IPS DF 6.9 (cell line): Measurements from ENCODE around the gene NCOR1.

Experiments
- DNase-seq: peaks from one replicate; pipeline ENCODE4 v3.0.0-alpha.2; 2013; ENCODE audit warnings: low read depth, low spot score
- H3K27ac ChIP-seq: one replicate; pipeline ENCODE4 v1.5.1; 2013; ENCODE audit warnings: low read length, control low read depth
- H3K27me3 ChIP-seq: 2 replicates; pipeline ENCODE4 v1.6.1; 2013; ENCODE audit warnings: mild to moderate bottlenecking, low read length; ENCODE audit not compliant: control insufficient read depth, insufficient read depth
- H3K36me3 ChIP-seq: 2 replicates; pipeline ENCODE4 v1.6.1; 2013; ENCODE audit warnings: low read length; ENCODE audit not compliant: control insufficient read depth, insufficient read depth
- H3K4me1 ChIP-seq: 2 replicates; pipeline ENCODE4 v1.6.1; 2013; ENCODE audit warnings: low read length; ENCODE audit not compliant: control insufficient read depth, insufficient read depth
- H3K4me3 ChIP-seq: 2 replicates; pipeline ENCODE4 v1.5.1; 2013; ENCODE audit warnings: mild to moderate bottlenecking, low read length
- H3K9me3 ChIP-seq: 2 replicates; pipeline ENCODE4 v1.6.1; 2013; ENCODE audit warnings: low read length, inconsistent platforms; ENCODE audit not compliant: control insufficient read depth, insufficient read depth
- WGBS: extraction: QIAGEN DNeasy Blood & Tissue Kit; methylation state at CpG from one replicate; pipeline ENCODE4 v1.1.7; 2013; ENCODE audit warnings: mixed read lengths, missing lambda C conversion rate; ENCODE audit not compliant: insufficient read length, insufficient coverage; 5-methylcytosine and 5-hydroxymethylcytosine counted together

NCOR1 gene

GRCh38 chr17:16007439-16007838 is 207.9 kb downstream of the NCOR1 start:
- peaks cover 24% of the 10 kb centered on the region for H3K36me3 ChIP-seq
- no peak overlapping the region for H3K27ac ChIP-seq
- no CpG with 5 or more reads among the region's 3 CpGs for WGBS
- H3K27me3 ChIP-seq: no peaks in the 10 kb centered on the region
- H3K4me1 ChIP-seq: no peaks in the 10 kb centered on the region
- H3K4me3 ChIP-seq: no peak overlapping the region
- H3K9me3 ChIP-seq: no peaks in the 10 kb centered on the region
- DNase-seq: no peak

- H3K36me3 ChIP-seq: peaks cover 27% of the 10 kb centered on the region
- no CpG with 5 or more reads among the region's 1 CpG for WGBS
- H3K27ac ChIP-seq: no peak overlapping the region
- no peak overlapping the region for H3K4me3 ChIP-seq
- H3K27me3 ChIP-seq: no peaks in the 10 kb centered on the region
- no peaks in the 10 kb centered on the region for H3K9me3 ChIP-seq
- DNase-seq: no peak
- H3K4me1 ChIP-seq: no peaks in the 10 kb centered on the region
Observed at GRCh38 chr17:16005636-16006035, 209.7 kb downstream of the NCOR1 start.

GRCh38 chr17:16003841-16004240 is 211.5 kb downstream of the NCOR1 start:
- Histone ChIP-seq H3K9me3 (no peaks in the 10 kb centered on the region), H3K36me3 (peaks cover 27% of the 10 kb centered on the region), H3K27me3 (no peaks in the 10 kb centered on the region), H3K4me3 (no peak overlapping the region), H3K4me1 (no peaks in the 10 kb centered on the region), H3K27ac (no peak overlapping the region)
- no CpG with 5 or more reads among the region's 1 CpG for WGBS
- no peak for DNase-seq

- Histone ChIP-seq H3K27me3 (no peaks in the 10 kb centered on the region), H3K9me3 (no peaks in the 10 kb centered on the region), H3K4me1 (no peaks in the 10 kb centered on the region), H3K27ac (no peak overlapping the region), H3K36me3 (peaks cover 20% of the 10 kb centered on the region), H3K4me3 (no peak overlapping the region)
- WGBS: no CpG with 5 or more reads among the region's 2 CpGs
- no peak for DNase-seq
Observed at GRCh38 chr17:16002708-16003260, 212.6 kb downstream of the NCOR1 start.

GRCh38 chr17:16001226-16001897 is 214.0 kb downstream of the NCOR1 start:
- Histone ChIP-seq H3K36me3 (peaks cover 17% of the 10 kb centered on the region), H3K9me3 (no peaks in the 10 kb centered on the region), H3K27ac (no peak overlapping the region), H3K27me3 (no peaks in the 10 kb centered on the region), H3K4me1 (no peaks in the 10 kb centered on the region), H3K4me3 (no peak overlapping the region)
- DNase-seq: no peak

GRCh38 chr17:15999974-16000827 is 215.1 kb downstream of the NCOR1 start:
- Histone ChIP-seq H3K36me3 (peaks cover 14% of the 10 kb centered on the region), H3K4me1 (no peaks in the 10 kb centered on the region), H3K27me3 (no peaks in the 10 kb centered on the region), H3K4me3 (peak overlapping the region; percentile 84), H3K9me3 (no peaks in the 10 kb centered on the region), H3K27ac (no peak overlapping the region)
- WGBS: no CpG with 5 or more reads among the region's 64 CpGs
- no peak for DNase-seq

- WGBS: no CpG with 5 or more reads among the region's 91 CpGs
Observed at GRCh38 chr17:15999141-15999973, 216.0 kb downstream of the NCOR1 start, which contains the start of the genes TTC19 and ZSWIM7. Gene TTC19, plus strand, starts transcription at chr17:15999824. Its CDS starts 25 bp downstream, at chr17:15999849. Gene ZSWIM7, minus strand, starts transcription at chr17:15999704. Its CDS starts 110 bp downstream, at chr17:15999594.

GRCh38 chr17:15998031-15998562 is 217.2 kb downstream of the NCOR1 start:
- H3K4me1 ChIP-seq: no peaks in the 10 kb centered on the region
- no peak overlapping the region for H3K4me3 ChIP-seq
- no peak for DNase-seq
- no peaks in the 10 kb centered on the region for H3K27me3 ChIP-seq
- H3K9me3 ChIP-seq: no peaks in the 10 kb centered on the region
- H3K27ac ChIP-seq: no peak overlapping the region
- WGBS: no CpG with 5 or more reads among the region's 4 CpGs
- H3K36me3 ChIP-seq: peaks cover 3% of the 10 kb centered on the region; the same call in 1 of the 2 replicates

More at GRCh38 chr17:15999141-15999973, 216.0 kb downstream of the NCOR1 start, which contains the start of the genes TTC19 and ZSWIM7:
- Histone ChIP-seq H3K27me3 (no peaks in the 10 kb centered on the region), H3K36me3 (peaks cover 7% of the 10 kb centered on the region; the same call in 1 of the 2 replicates), H3K4me3 (peak within 1 kb of the TSS; percentile 84), H3K9me3 (no peaks in the 10 kb centered on the region), H3K4me1 (no peaks in the 10 kb centered on the region), H3K27ac (no peak within 1 kb of the TSS)
- peak; percentile 91 for DNase-seq

- no peak for DNase-seq
- H3K9me3 ChIP-seq: no peaks in the 10 kb centered on the region
- H3K4me1 ChIP-seq: no peaks in the 10 kb centered on the region
- WGBS: no CpG with 5 or more reads among the region's 6 CpGs
- no peaks in the 10 kb centered on the region for H3K36me3 ChIP-seq
- no peak overlapping the region for H3K4me3 ChIP-seq
- H3K27me3 ChIP-seq: no peaks in the 10 kb centered on the region
- no peak overlapping the region for H3K27ac ChIP-seq
Observed at GRCh38 chr17:15996322-15996721, 219.0 kb downstream of the NCOR1 start.
